Panc1 (cell line): ENCODE results near the gene ENTHD1. TPM values are rescaled to one million over a fixed set of nuclear protein-coding genes. Genes with fewer than 3 reads are reported as not detected.

ENCODE experiments used
- ATAC-seq: fragments of 200-7000 bp; cut with Tn5 transposase; 2 replicates; pipeline ENCODE4 v1.9.1; 2020; ENCODE audit warnings: mild to moderate bottlenecking, moderate library complexity
- BruUV-seq: library from RNA; stranded (reverse); fragments of 400-500 nt; replicated peaks from 2 replicates; lab custom pipeline; 2021; lab: Mats Ljungman, UMichigan
- CTCF ChIA-PET: fragments of 300-600 bp; sonication (Branson Sonifier 250); formaldehyde crosslinking; loops from one replicate; lab custom pipeline; 2022; ENCODE audit warnings: antibody characterized with exemption; lab: Charles Lee
- POLR2A ChIA-PET: fragments of 300-600 bp; sonication (Branson Sonifier 250); formaldehyde crosslinking; loops from one replicate; lab custom pipeline; 2022; ENCODE audit warnings: antibody characterized with exemption; lab: Charles Lee
- DNase-seq: peaks from one replicate; pipeline ENCODE4 v3.0.0-alpha.2; 2010; ENCODE audit warnings: low read depth, low spot score
- H3K27ac ChIP-seq: 2 replicates; pipeline ENCODE4 v1.5.1; 2011; ENCODE audit warnings: mild to moderate bottlenecking, low read length, inconsistent platforms
- H3K27me3 ChIP-seq: fragments of 200-500 bp; sonication (Bioruptor generic); 2 replicates; pipeline ENCODE4 v1.6.0; 2014; ENCODE audit warnings: low read length, inconsistent platforms; ENCODE audit not compliant: control insufficient read depth, insufficient read depth
- H3K36me3 ChIP-seq: fragments of 200-500 bp; sonication (Bioruptor generic); 2 replicates; pipeline ENCODE4 v1.5.1; 2014; ENCODE audit warnings: inconsistent platforms, mild to moderate bottlenecking, low read length, moderate library complexity; ENCODE audit not compliant: control insufficient read depth, insufficient read depth
- H3K4me1 ChIP-seq: 2 replicates; pipeline ENCODE4 v1.5.1; 2011; ENCODE audit warnings: inconsistent platforms, mild to moderate bottlenecking, low read length, moderate library complexity; ENCODE audit not compliant: control insufficient read depth, insufficient read depth
- H3K4me3 ChIP-seq, 2 experiments: 2 replicates each; pipeline ENCODE4 v1.5.1; 2011 to 2012; ENCODE audit warnings: low read depth in 2 of 2, low read length in 2 of 2, mild to moderate bottlenecking in 2 of 2, inconsistent platforms in 1 of 2, moderate library complexity in 1 of 2
- H3K9me3 ChIP-seq: fragments of 200-500 bp; sonication (Bioruptor generic); 2 replicates; pipeline ENCODE4 v1.5.1; 2014; ENCODE audit warnings: low read depth, mild to moderate bottlenecking, inconsistent platforms, low read length, moderate library complexity; ENCODE audit not compliant: control insufficient read depth, insufficient read depth
- POLR2AphosphoS5 ChIP-seq: IDR thresholded peaks from 2 replicates; pipeline ENCODE4 v1.6.1; 2012; ENCODE audit warnings: mild to moderate bottlenecking, low read depth, low read length, moderate library complexity
- SIN3A ChIP-seq: IDR thresholded peaks from 2 replicates; pipeline ENCODE4 v1.6.1; 2012; ENCODE audit warnings: low read depth, mild to moderate bottlenecking, low read length, moderate library complexity, borderline replicate concordance; ENCODE audit not compliant: insufficient read depth
- TCF7L2 ChIP-seq: IDR thresholded peaks from 2 replicates; pipeline ENCODE4 v1.6.1; 2011; ENCODE audit warnings: mild to moderate bottlenecking, low read depth, low read length, inconsistent platforms
- in situ Hi-C: cut with HindIII; loops from 2 replicates; pipeline ENCODE4 v1.10.0; 2016; ENCODE audit warnings: low sequenced_read_pairs, low pct_unique_long_range_greater_than_20kb
- intact Hi-C: fragments of 100-400 bp; cut with micrococcal nuclease; formaldehyde crosslinking; loops from one replicate; pipeline ENCODE4 v1.10.0; 2022; ENCODE audit not compliant: unreplicated experiment
- total RNA-seq: library from RNA; stranded (reverse); gene quantifications from one replicate; pipeline ENCODE4 v1.2.1, GENCODE V29; 2021; ENCODE audit not compliant: unreplicated experiment
- TF ChIP-seq, protein P1 (sequence below), 2 experiments: IDR thresholded peaks; 2 replicates each; pipeline ENCODE4 v1.6.1; 2011 to 2012; ENCODE audit warnings: low read depth in 2 of 2, control low read depth in 1 of 2, low read length in 1 of 2, mild to moderate bottlenecking in 1 of 2, moderate library complexity in 1 of 2; ENCODE audit not compliant: insufficient read depth in 1 of 2
- TF ChIP-seq, protein P2 (sequence below): fragments of 450-650 bp; IDR thresholded peaks from 2 replicates; pipeline ENCODE4 v1.5.1; 2017; ENCODE audit warnings: mild to moderate bottlenecking

Gene ENTHD1
- total RNA-seq, 1 experiment from 2014 or later = not detected

GRCh38 chr22:39908737-39909136 lies 15.2 kb upstream of the ENTHD1 start:
- CTCF ChIA-PET = no interaction called here
- in situ Hi-C loops = no loop called here
- peaks cover 6% of the 10 kb centered on the region for H3K27me3 ChIP-seq
- POLR2A ChIA-PET = no interaction called here
- H3K4me1 ChIP-seq = no peaks in the 10 kb centered on the region
- H3K27ac ChIP-seq = no peak overlapping the region
- TF ChIP-seq, protein P1, sequence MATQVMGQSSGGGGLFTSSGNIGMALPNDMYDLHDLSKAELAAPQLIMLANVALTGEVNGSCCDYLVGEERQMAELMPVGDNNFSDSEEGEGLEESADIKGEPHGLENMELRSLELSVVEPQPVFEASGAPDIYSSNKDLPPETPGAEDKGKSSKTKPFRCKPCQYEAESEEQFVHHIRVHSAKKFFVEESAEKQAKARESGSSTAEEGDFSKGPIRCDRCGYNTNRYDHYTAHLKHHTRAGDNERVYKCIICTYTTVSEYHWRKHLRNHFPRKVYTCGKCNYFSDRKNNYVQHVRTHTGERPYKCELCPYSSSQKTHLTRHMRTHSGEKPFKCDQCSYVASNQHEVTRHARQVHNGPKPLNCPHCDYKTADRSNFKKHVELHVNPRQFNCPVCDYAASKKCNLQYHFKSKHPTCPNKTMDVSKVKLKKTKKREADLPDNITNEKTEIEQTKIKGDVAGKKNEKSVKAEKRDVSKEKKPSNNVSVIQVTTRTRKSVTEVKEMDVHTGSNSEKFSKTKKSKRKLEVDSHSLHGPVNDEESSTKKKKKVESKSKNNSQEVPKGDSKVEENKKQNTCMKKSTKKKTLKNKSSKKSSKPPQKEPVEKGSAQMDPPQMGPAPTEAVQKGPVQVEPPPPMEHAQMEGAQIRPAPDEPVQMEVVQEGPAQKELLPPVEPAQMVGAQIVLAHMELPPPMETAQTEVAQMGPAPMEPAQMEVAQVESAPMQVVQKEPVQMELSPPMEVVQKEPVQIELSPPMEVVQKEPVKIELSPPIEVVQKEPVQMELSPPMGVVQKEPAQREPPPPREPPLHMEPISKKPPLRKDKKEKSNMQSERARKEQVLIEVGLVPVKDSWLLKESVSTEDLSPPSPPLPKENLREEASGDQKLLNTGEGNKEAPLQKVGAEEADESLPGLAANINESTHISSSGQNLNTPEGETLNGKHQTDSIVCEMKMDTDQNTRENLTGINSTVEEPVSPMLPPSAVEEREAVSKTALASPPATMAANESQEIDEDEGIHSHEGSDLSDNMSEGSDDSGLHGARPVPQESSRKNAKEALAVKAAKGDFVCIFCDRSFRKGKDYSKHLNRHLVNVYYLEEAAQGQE (IDR thresholded peaks at IDR 0.05; ENCODE audit: insufficient read depth in 1 of 2, low read depth in 2 of 2, low read length in 1 of 2) = no peak
- TF ChIP-seq TCF7L2 = no peak
- no peak for TF ChIP-seq SIN3A
- no peak for TF ChIP-seq POLR2AphosphoS5
- TF ChIP-seq, protein P2, sequence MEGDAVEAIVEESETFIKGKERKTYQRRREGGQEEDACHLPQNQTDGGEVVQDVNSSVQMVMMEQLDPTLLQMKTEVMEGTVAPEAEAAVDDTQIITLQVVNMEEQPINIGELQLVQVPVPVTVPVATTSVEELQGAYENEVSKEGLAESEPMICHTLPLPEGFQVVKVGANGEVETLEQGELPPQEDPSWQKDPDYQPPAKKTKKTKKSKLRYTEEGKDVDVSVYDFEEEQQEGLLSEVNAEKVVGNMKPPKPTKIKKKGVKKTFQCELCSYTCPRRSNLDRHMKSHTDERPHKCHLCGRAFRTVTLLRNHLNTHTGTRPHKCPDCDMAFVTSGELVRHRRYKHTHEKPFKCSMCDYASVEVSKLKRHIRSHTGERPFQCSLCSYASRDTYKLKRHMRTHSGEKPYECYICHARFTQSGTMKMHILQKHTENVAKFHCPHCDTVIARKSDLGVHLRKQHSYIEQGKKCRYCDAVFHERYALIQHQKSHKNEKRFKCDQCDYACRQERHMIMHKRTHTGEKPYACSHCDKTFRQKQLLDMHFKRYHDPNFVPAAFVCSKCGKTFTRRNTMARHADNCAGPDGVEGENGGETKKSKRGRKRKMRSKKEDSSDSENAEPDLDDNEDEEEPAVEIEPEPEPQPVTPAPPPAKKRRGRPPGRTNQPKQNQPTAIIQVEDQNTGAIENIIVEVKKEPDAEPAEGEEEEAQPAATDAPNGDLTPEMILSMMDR = no peak
- H3K4me3 ChIP-seq = no peak overlapping the region
- H3K9me3 ChIP-seq = no peaks in the 10 kb centered on the region
- ATAC-seq (no peak), DNase-seq (no peak)
- no peaks in the 10 kb centered on the region for H3K36me3 ChIP-seq
- BruUV-seq = no TSS peak
- intact Hi-C loops = no loop called here

- no peak for DNase-seq
- Histone ChIP-seq H3K27me3 (peaks cover 6% of the 10 kb centered on the region), H3K4me1 (no peaks in the 10 kb centered on the region), H3K36me3 (no peaks in the 10 kb centered on the region), H3K27ac (no peak overlapping the region), H3K4me3 (no peak overlapping the region), H3K9me3 (no peaks in the 10 kb centered on the region)
- in situ Hi-C loops = no loop called here
- CTCF ChIA-PET = no interaction called here
- POLR2A ChIA-PET = no interaction called here
- no TSS peak for BruUV-seq
- ATAC-seq = no peak
- TF ChIP-seq, protein P1 (IDR thresholded peaks at IDR 0.05; ENCODE audit: insufficient read depth in 1 of 2, low read depth in 2 of 2, low read length in 1 of 2) = no peak
- no peak for TF ChIP-seq POLR2AphosphoS5
- TF ChIP-seq, protein P2 = no peak
- no peak for TF ChIP-seq SIN3A
- TF ChIP-seq TCF7L2 = no peak
- intact Hi-C loops = no loop called here
Observed at GRCh38 chr22:39908136-39908535, 14.6 kb upstream of the ENTHD1 start.
